Left kidney (tissue), 2 donors: ENCODE measurements around the gene FMN1. TPM values are rescaled to one million over a fixed set of nuclear protein-coding genes. Genes with fewer than 3 reads are reported as not detected.

Source experiments
- DNase-seq: peaks from one replicate; pipeline ENCODE4 v3.0.0-alpha.2; 2013
- polyA plus RNA-seq: library from polyadenylated mRNA; unstranded; fragments of 120-200 nt; gene quantifications from one replicate; pipeline ENCODE4 v1.2.1, GENCODE V29; 2013; ENCODE audit not compliant: insufficient read length

Gene FMN1
- polyA plus RNA-seq, 1 donor = 23.1 TPM

DNA sequence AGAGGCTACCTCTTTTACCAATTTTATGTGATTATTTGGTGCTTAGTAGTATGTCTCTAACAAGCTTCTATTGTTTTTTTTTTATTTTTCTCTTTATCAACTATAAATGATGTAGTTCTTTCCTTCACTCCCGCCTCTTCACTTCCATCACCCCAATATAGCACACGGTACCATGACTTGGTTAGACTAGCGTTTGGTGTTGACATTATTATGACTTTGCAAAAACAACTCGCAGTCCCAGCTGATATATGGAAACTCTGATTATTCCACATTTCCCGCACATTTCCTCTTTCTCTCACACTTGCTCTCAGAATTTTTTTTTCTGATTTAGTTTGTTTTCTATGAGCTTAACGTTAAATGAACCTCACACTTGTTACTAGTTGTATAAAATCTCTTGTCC lies 314.5 kb downstream of the FMN1 start:
- no peak for DNase-seq

GRCh38 chr15:32878869-32879805 lies 315.4 kb downstream of the FMN1 start:
- DNase-seq = peak; percentile 34

DNA sequence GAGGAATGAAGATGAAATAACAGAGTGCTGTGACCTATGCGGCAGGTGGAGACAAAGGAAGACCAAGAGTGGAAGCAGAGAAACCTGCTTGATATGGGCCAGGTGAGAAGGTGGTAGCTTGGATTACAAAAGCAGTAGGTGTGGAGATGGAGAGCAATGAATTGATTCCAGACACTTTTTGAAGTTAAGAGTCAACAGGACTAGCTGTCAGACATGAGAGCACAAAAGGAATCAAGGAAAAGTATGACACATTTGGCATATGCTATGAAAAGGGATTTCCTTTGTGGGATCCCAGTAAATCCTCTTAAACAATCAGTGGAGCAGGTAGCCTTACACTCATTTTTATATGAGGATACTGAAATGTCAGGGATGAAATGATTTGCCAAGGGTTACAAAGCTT lies 316.2 kb downstream of the FMN1 start:
- DNase-seq = no peak

- DNase-seq = no peak
Measured at GRCh38 chr15:32877252-32878019, 317.1 kb downstream of the FMN1 start.

- DNase-seq = no peak
Measured at GRCh38 chr15:32873284-32874114, 321.0 kb downstream of the FMN1 start.

GRCh38 chr15:32872621-32873283 lies 321.8 kb downstream of the FMN1 start:
- no peak for DNase-seq

GRCh38 chr15:32871883-32872282 lies 322.6 kb downstream of the FMN1 start:
- DNase-seq = no peak

DNA sequence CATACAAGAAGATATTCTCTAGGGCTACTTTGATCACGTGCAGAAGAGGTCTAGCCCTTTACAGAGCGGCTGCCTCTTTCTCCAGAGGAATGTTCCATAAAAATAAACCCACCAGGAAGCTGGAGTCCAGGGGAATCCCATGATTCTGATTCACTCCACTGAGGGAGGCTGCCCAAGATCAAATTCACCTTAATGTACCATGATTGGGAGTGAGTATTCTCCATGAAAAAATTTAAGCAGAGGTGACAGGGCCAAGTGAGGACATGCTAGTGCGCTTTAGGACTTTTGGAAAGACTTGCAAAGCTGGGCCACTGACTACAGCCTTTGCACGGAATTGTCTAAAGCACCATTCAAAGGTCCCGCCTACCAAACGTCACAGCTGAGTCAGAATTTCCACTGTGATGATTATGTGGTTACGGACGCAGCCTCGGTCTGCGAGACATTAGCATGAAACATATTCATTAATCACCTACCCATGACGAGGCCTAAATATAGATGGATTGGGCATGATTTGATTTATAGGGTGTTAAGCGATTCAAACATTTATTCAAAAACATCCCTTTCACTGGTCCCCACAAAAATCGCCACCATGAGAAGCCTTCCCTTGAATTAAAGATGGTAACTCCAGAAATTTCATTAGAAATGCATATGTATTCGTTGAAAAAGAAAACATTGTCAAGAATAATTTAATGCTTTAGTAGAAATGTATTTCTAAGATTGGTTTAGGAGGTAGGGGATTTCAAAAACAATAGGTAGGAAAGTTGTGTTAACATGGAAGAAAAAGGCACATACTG lies 324.1 kb downstream of the FMN1 start:
- DNase-seq = no peak

GRCh38 chr15:32869776-32870175 lies 324.7 kb downstream of the FMN1 start:
- no peak for DNase-seq

DNA sequence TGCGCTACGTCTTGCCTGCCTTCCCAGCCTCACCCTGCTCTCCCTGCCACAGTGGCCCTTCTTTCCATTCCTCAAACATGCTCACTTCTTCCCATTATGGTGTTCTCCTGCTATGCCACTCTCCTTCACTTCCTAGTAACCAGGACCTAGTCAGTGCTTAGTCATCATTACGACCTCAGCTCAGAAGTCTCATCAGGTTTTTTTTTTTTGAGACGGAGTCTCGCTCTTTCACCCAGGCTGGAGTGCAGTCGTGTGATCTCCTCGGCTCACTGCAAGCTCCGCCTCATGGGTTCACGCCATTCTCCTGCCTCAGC lies 327.2 kb downstream of the FMN1 start:
- DNase-seq = no peak

GRCh38 chr15:32866454-32867312 lies 327.8 kb downstream of the FMN1 start:
- DNase-seq = no peak

DNA sequence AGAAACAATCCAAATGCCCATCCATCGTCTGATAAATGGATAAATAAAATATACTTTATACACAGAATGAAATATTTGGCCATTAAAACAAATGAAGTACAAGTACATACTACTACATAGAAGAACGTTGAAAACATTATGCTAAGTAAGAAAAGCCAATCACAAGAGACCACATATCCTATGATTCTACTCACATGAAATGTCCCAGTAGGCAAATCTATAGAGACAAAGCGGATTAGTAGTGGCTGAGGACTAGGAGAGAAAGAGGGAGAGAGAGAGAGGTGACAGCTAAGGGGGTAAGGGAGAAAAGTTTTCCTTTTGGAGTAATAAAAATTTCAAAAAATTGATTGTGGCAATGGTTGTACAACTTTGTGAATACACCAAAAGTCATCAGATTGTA lies 329.7 kb downstream of the FMN1 start:
- DNase-seq = no peak

- DNase-seq = no peak
Measured at GRCh38 chr15:32864051-32864450, 330.5 kb downstream of the FMN1 start.

- peak; percentile 51 for DNase-seq
Measured at GRCh38 chr15:32861761-32862160, 332.8 kb downstream of the FMN1 start.

DNA sequence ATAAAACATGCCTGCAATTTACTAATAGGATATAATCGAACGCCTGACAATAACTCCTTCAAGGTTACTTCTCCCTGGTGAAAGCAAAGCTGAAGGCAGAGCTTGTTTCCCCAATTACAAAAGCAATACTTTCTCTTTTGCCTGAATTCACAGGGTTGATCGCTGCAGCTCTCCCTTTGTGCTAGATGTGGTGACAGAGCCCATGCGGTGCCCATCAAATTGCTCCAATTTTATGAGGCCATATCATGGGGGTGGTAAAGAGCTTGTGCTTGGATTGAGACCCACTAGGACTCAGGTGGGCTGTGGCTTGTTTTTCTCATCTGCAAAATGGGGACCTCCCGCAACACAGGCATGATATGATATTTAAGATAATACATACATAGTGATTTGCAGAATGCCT lies 333.3 kb downstream of the FMN1 start:
- DNase-seq = no peak

DNA sequence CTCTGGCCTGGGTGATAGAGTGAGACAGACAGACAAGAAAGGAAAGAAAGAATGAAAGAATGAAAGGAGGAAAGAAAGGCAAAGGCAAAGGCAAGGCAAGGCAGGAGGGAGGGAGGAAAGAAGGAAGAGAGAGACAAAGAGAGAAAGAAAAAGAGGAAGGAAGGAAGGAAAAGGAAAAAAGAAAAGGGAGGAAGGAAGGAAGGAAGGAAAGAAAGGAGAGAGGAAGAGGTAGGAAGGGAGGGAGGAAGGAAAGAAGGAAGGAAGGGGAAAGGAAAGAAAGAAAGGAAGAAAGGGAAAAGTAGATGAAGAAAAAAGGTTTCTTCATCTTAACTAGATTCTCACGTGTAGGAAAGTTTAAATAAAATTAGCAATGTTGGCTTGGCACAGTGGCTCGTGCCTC lies 334.5 kb downstream of the FMN1 start:
- no peak for DNase-seq

GRCh38 chr15:32859251-32859650 lies 335.3 kb downstream of the FMN1 start:
- DNase-seq = no peak

DNA sequence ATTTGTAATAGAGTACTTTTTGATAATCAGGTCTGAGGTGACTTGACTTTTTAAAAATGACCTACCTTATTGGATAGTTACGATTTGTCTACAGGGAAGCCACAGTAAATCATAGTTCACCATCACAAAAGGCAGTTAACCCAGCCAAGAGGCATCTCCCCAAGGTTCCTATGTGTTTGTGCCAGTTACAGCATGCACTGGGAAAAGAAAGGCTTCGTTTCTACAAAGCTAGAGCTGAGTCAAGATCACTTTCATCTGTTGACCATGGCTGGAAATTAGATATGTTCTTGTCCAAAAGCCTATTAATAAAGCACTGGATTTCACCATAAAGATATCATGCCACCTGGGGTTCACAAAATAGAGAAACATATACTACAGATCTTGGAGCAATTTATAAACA lies 336.8 kb downstream of the FMN1 start:
- DNase-seq = no peak

- no peak for DNase-seq
Measured at GRCh38 chr15:32856753-32857152, 337.8 kb downstream of the FMN1 start.

- DNase-seq = no peak
Measured at GRCh38 chr15:32855942-32856341, 338.6 kb downstream of the FMN1 start.
